DMS79 treated with DMSO at 0.1 percent for 48 hours (cell line): ENCODE measurements around the gene APOBEC4.
A peak's percentile ranks its signal among the peaks of the same experiment; 100 is the strongest.
"Not testable (repeated sequence)": the region's sequence is repeated elsewhere in the genome, so short reads cannot be mapped to it uniquely, and the experiment has no call there.

Experiments
- DNase-seq: peaks from one replicate; lab custom pipeline; 2025; lab: John Stamatoyannopoulos, UW

APOBEC4 gene

GRCh38 chr1:183633676-183634343, 19.3 kb downstream of the APOBEC4 start:
- DNase-seq = peak; percentile 54

GRCh38 chr1:183632964-183633363, 20.2 kb downstream of the APOBEC4 start:
- no peak for DNase-seq

- no peak for DNase-seq
These were observed 21.0 kb downstream of the APOBEC4 start for GRCh38 chr1:183632114-183632513.

- DNase-seq = no peak
These were observed 22.4 kb downstream of the APOBEC4 start for GRCh38 chr1:183630748-183631147.

GRCh38 chr1:183628537-183628936, 24.6 kb downstream of the APOBEC4 start:
- DNase-seq = no peak

- not testable (repeated sequence) for DNase-seq
These were observed 26.9 kb downstream of the APOBEC4 start for GRCh38 chr1:183626236-183626635.

GRCh38 chr1:183622884-183623785, 30.0 kb downstream of the APOBEC4 start:
- DNase-seq = peak; percentile 45

GRCh38 chr1:183622013-183622412, 31.1 kb downstream of the APOBEC4 start:
- no peak for DNase-seq

- DNase-seq = no peak
These were observed 32.8 kb downstream of the APOBEC4 start for GRCh38 chr1:183620311-183620710.

GRCh38 chr1:183619781-183620180, 33.3 kb downstream of the APOBEC4 start:
- DNase-seq = no peak

GRCh38 chr1:183618202-183618601, 34.9 kb downstream of the APOBEC4 start:
- not testable (repeated sequence) for DNase-seq

- DNase-seq = not testable (repeated sequence)
These were observed 40.1 kb downstream of the APOBEC4 start for GRCh38 chr1:183612975-183613374.

- DNase-seq = no peak
These were observed 40.7 kb downstream of the APOBEC4 start for GRCh38 chr1:183612407-183612806.

GRCh38 chr1:183611021-183611420, 42.1 kb downstream of the APOBEC4 start:
- no peak for DNase-seq

- no peak for DNase-seq
These were observed 43.2 kb downstream of the APOBEC4 start for GRCh38 chr1:183609759-183610452.

- no peak for DNase-seq
These were observed 43.8 kb downstream of the APOBEC4 start for GRCh38 chr1:183609313-183609712.

GRCh38 chr1:183607322-183607980, 45.7 kb downstream of the APOBEC4 start:
- no peak for DNase-seq

- no peak for DNase-seq
These were observed 47.2 kb downstream of the APOBEC4 start for GRCh38 chr1:183605904-183606303.

- no peak for DNase-seq
These were observed 48.3 kb downstream of the APOBEC4 start for GRCh38 chr1:183604815-183605214.

GRCh38 chr1:183604038-183604808, 48.9 kb downstream of the APOBEC4 start:
- no peak for DNase-seq

- DNase-seq = no peak
These were observed 50.6 kb downstream of the APOBEC4 start for GRCh38 chr1:183602510-183602909.
